DND-41 (cell line): ENCODE data around the gene NUDT3.

ENCODE experiments used
- ATAC-seq: fragments of 200-7000 bp; cut with Tn5 transposase; 3 replicates; pipeline ENCODE4 v1.9.1; 2021; ENCODE audit warnings: low read depth; ENCODE audit not compliant: insufficient read depth
- DNase-seq: peaks from one replicate; pipeline ENCODE4 v3.0.0-alpha.2; 2020
- H2AFZ ChIP-seq: 2 replicates; pipeline ENCODE4 v1.6.0; 2012; ENCODE audit warnings: low read depth, low read length
- H3K27ac ChIP-seq: 2 replicates; pipeline ENCODE4 v1.5.1; 2012; ENCODE audit warnings: low read length, inconsistent platforms
- H3K27me3 ChIP-seq: fragments of 200-600 bp; sonication (generic); 2 replicates; pipeline ENCODE4 v1.6.0; 2012; ENCODE audit warnings: low read length, mild to moderate bottlenecking, inconsistent platforms; ENCODE audit not compliant: insufficient read depth, poor library complexity
- H3K36me3 ChIP-seq: 2 replicates; pipeline ENCODE4 v1.5.1; 2012; ENCODE audit warnings: low read length, inconsistent platforms; ENCODE audit not compliant: insufficient read depth
- H3K4me1 ChIP-seq: 2 replicates; pipeline ENCODE4 v1.5.1; 2012; ENCODE audit warnings: mild to moderate bottlenecking, low read length; ENCODE audit not compliant: insufficient read depth
- H3K4me2 ChIP-seq: 2 replicates; pipeline ENCODE4 v1.6.0; 2012; ENCODE audit warnings: mild to moderate bottlenecking, moderate library complexity, low read length, inconsistent platforms; ENCODE audit not compliant: insufficient read depth
- H3K4me3 ChIP-seq, 2 experiments: fragments of 200-600 bp in 1 of 2; shearing (Covaris generic) in 1 of 2; 2 replicates each; pipeline ENCODE4 v1.5.1; 2012 to 2016; ENCODE audit warnings: inconsistent platforms in 2 of 2, low read length in 2 of 2, mild to moderate bottlenecking in 2 of 2, low read depth in 1 of 2, moderate library complexity in 1 of 2
- H3K79me2 ChIP-seq: 2 replicates; pipeline ENCODE4 v1.6.0; 2012; ENCODE audit warnings: low read length, inconsistent platforms; ENCODE audit not compliant: insufficient read depth
- H3K9ac ChIP-seq: 2 replicates; pipeline ENCODE4 v1.6.0; 2012; ENCODE audit warnings: low read depth, mild to moderate bottlenecking, inconsistent platforms, low read length, moderate library complexity
- H3K9me3 ChIP-seq: 2 replicates; pipeline ENCODE4 v1.5.1; 2012; ENCODE audit warnings: low read length, moderate library complexity, mild to moderate bottlenecking, inconsistent platforms; ENCODE audit not compliant: insufficient read depth, severe bottlenecking
- H4K20me1 ChIP-seq: 2 replicates; pipeline ENCODE4 v1.6.0; 2012; ENCODE audit warnings: low read length; ENCODE audit not compliant: insufficient read depth
- CTCF ChIP-seq: IDR thresholded peaks from 2 replicates; pipeline ENCODE4 v1.5.1; 2012; ENCODE audit warnings: borderline replicate concordance, low read length, moderate library complexity, mild to moderate bottlenecking; ENCODE audit not compliant: poor library complexity, severe bottlenecking; ENCODE audit errors: extremely low read depth
- EZH2 ChIP-seq: IDR thresholded peaks from 3 replicates; pipeline ENCODE4 v1.6.1; 2012; ENCODE audit warnings: borderline replicate concordance, low read depth, mild to moderate bottlenecking, moderate library complexity, low read length, inconsistent platforms; ENCODE audit not compliant: severe bottlenecking

The NUDT3 gene

DNA sequence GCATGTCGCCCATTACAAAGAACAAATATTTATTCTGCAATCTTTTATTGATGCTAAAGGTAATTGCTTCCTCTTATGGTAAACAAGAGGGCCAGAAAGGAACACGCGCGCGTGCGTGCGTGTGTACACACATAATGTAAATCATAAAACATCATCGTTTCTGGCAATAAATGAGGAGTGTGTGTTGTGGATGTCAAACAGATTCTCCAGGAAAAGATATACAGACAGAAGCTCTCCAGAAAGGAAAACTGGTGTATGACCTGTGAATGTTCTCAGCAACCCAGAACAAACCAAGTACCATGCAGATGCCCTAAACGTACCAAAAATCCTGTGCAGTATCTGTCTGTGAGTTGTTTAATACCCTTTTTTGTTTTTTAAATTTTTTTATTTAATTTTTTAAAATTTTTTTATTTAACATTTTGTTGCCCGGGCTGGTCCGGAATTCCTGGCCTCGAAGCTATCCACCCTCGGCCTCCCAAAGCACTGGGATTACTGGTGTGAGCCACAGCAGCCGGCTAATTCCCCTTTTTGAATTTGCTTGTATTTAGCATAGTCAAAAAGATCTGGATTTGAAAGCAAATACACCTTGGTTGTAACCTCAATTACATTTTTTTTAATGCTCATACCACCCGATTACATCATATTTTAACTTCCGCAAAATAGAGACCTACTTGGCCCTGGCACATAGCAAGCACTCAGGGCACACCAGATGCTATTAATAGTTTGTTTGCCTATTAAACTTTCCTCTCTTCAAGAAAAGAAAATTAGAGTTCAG, 909 bp upstream of the NUDT3 start:
- no peak for ATAC-seq
- TF ChIP-seq CTCF, result no peak
- TF ChIP-seq EZH2, result no peak
- Histone ChIP-seq H4K20me1 (peaks cover 10% of the 10 kb centered on the region), H3K9ac (peak overlapping the region; percentile 98), H3K27me3 (no peaks in the 10 kb centered on the region), H3K4me2 (peak overlapping the region; percentile 78), H3K4me3 (peak overlapping the region; percentile 41 to 69; a peak in 3 of 4 replicates), H3K4me1 (peaks cover 33% of the 10 kb centered on the region), H3K79me2 (peaks cover 46% of the 10 kb centered on the region), H3K27ac (peak overlapping the region; percentile 76), H3K9me3 (peaks cover 5% of the 10 kb centered on the region), H3K36me3 (peaks cover 4% of the 10 kb centered on the region; the same call in 1 of the 2 replicates), H2AFZ (peak overlapping the region; percentile 75)
- no peak for DNase-seq

GRCh38 chr6:34391786-34392496, 528 bp downstream of the NUDT3 start:
- peak overlapping the region; percentile 85 for H2AFZ ChIP-seq

DNA sequence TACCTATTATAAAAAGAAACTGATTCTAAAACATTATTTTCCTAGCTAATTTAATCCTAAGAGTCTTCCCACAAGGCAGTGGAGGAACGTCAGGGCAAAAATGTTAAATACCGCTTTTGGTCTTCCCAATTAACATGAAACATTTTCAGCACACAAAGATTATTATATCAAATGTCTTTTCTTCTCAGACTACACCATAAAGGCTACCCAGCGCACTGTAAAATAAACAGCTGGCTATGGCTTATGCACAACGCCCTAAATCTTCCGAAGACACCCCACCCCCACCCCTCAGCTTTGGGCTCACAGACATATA, 1.0 kb downstream of the NUDT3 start:
- peak overlapping the region; percentile 98 for H3K9ac ChIP-seq
- H3K79me2 ChIP-seq, result peaks cover 66% of the 10 kb centered on the region
- peak overlapping the region; percentile 85 for H2AFZ ChIP-seq
- H3K27ac ChIP-seq, result peak overlapping the region; percentile 82
- H3K4me3 ChIP-seq, result peak overlapping the region; percentile 69 to 89
- peaks cover 4% of the 10 kb centered on the region; the same call in 1 of the 2 replicates for H3K36me3 ChIP-seq
- H3K4me2 ChIP-seq, result peak overlapping the region; percentile 84
- ATAC-seq, result no peak
- peaks cover 2% of the 10 kb centered on the region for H3K9me3 ChIP-seq
- peaks cover 43% of the 10 kb centered on the region for H3K4me1 ChIP-seq
- H4K20me1 ChIP-seq, result peaks cover 19% of the 10 kb centered on the region
- TF ChIP-seq EZH2, result no peak
- TF ChIP-seq CTCF, result no peak
- no peaks in the 10 kb centered on the region for H3K27me3 ChIP-seq
- DNase-seq, result no peak

More at GRCh38 chr6:34391786-34392496, 528 bp downstream of the NUDT3 start:
- Histone ChIP-seq H3K4me3 (peak overlapping the region; percentile 69 to 89), H3K27me3 (no peaks in the 10 kb centered on the region), H3K4me2 (peak overlapping the region; percentile 84), H3K27ac (peak overlapping the region; percentile 82), H3K4me1 (peaks cover 38% of the 10 kb centered on the region), H3K9ac (peak overlapping the region; percentile 98), H4K20me1 (peaks cover 14% of the 10 kb centered on the region), H3K36me3 (peaks cover 4% of the 10 kb centered on the region; the same call in 1 of the 2 replicates), H3K79me2 (peaks cover 60% of the 10 kb centered on the region), H3K9me3 (peaks cover 5% of the 10 kb centered on the region)
- TF ChIP-seq EZH2, result no peak
- TF ChIP-seq CTCF, result no peak
- DNase-seq, result peak; percentile 69
- ATAC-seq, result peak; percentile 44
